Mesothelial cell of epicardium (in vitro differentiated cells): ENCODE measurements around the gene THADA. TPM values are rescaled to one million over a fixed set of nuclear protein-coding genes. Genes with fewer than 3 reads are reported as not detected.
"Not testable (repeated sequence)": the region's sequence is repeated elsewhere in the genome, so short reads cannot be mapped to it uniquely, and the experiment has no call there.

ENCODE experiments used
- DNase-seq, 2 experiments: peaks; one replicate each; pipeline ENCODE4 v3.0.0; 2021; ENCODE audit warnings: low spot score in 2 of 2; ENCODE audit not compliant: unreplicated experiment in 2 of 2
- H3K27ac Mint-ChIP-seq: 2 replicates; pipeline ENCODE4 v1.8.0; 2021; ENCODE audit warnings: mixed read lengths
- H3K27me3 Mint-ChIP-seq: 2 replicates; pipeline ENCODE4 v1.8.0; 2021; ENCODE audit warnings: low read depth, mixed read lengths
- H3K36me3 Mint-ChIP-seq: 2 replicates; pipeline ENCODE4 v1.8.0; 2021; ENCODE audit warnings: mixed read lengths
- H3K4me1 Mint-ChIP-seq: 2 replicates; pipeline ENCODE4 v1.8.0; 2021; ENCODE audit warnings: mixed read lengths
- H3K4me3 Mint-ChIP-seq: 2 replicates; pipeline ENCODE4 v1.8.0; 2021; ENCODE audit warnings: mild to moderate bottlenecking, moderate library complexity, mixed read lengths
- H3K9me3 Mint-ChIP-seq: 2 replicates; pipeline ENCODE4 v1.8.0; 2021; ENCODE audit warnings: mixed read lengths
- CTCF ChIP-seq: fragments of 200-600 bp; sonication (generic); IDR thresholded peaks from one replicate; pipeline ENCODE4 v1.5.0; 2021; ENCODE audit warnings: antibody characterized with exemption; ENCODE audit not compliant: unreplicated experiment
- total RNA-seq: library from RNA; stranded (reverse); gene quantifications from 3 replicates; pipeline ENCODE4 v1.2.1, GENCODE V29; 2021

Gene THADA
- total RNA-seq, 1 donor from 2014 or later, result 33.6 TPM

DNA sequence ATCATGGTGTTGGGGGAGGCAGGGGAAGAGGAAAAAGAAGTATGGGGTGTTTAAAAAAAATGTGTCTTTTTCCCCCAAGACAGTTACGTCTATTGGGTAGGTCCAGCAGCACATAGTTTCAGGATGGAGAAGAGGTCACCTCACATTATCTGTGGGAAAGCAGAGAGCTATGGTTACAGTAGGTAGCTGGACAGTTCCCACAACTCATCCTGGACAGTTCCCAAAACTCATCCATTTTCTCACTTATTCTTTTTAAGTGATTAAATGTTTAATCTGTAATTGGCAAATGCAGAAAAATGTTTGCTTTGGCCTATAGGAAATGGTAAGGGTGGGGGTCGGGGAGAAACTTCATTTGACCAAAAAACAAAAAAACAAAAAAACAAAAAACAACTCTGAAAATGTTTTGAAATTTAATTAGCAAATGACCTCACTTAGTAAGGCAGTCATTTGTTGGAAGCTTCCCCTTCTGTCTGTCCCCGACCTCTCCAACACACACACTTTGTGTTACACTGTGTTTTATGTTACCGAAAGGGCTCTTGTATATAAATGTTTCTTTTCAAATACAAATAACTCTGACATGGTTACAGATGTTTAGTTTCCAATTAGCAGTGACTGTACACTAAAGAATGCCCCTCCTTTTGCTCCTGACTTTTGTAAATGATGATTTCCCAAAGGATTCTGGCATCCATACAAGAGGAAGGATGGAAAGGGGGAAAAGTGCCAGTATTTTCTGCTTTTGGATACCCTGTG lies 196.1 kb downstream of the THADA start:
- Mint-ChIP-seq H3K4me1 (peaks cover 38% of the 10 kb centered on the region), H3K36me3 (peaks cover 2% of the 10 kb centered on the region), H3K27me3 (no peaks in the 10 kb centered on the region), H3K4me3 (no peak overlapping the region), H3K9me3 (no peaks in the 10 kb centered on the region), H3K27ac (peak overlapping the region; percentile 40)
- DNase-seq, result no peak
- TF ChIP-seq CTCF, result no peak

GRCh38 chr2:43399098-43399497 lies 196.7 kb downstream of the THADA start:
- TF ChIP-seq CTCF, result no peak
- H3K9me3 Mint-ChIP-seq, result no peaks in the 10 kb centered on the region
- H3K4me1 Mint-ChIP-seq, result peaks cover 37% of the 10 kb centered on the region
- H3K27me3 Mint-ChIP-seq, result no peaks in the 10 kb centered on the region
- H3K27ac Mint-ChIP-seq, result peak overlapping the region; percentile 40
- H3K36me3 Mint-ChIP-seq, result peaks cover 2% of the 10 kb centered on the region
- no peak for DNase-seq
- H3K4me3 Mint-ChIP-seq, result no peak overlapping the region

GRCh38 chr2:43397821-43398220 lies 198.0 kb downstream of the THADA start:
- Mint-ChIP-seq H3K27me3 (no peaks in the 10 kb centered on the region), H3K36me3 (peaks cover 5% of the 10 kb centered on the region), H3K27ac (peak overlapping the region; percentile 30), H3K4me1 (peaks cover 41% of the 10 kb centered on the region), H3K4me3 (no peak overlapping the region), H3K9me3 (no peaks in the 10 kb centered on the region)
- TF ChIP-seq CTCF, result no peak
- DNase-seq, result no peak

DNA sequence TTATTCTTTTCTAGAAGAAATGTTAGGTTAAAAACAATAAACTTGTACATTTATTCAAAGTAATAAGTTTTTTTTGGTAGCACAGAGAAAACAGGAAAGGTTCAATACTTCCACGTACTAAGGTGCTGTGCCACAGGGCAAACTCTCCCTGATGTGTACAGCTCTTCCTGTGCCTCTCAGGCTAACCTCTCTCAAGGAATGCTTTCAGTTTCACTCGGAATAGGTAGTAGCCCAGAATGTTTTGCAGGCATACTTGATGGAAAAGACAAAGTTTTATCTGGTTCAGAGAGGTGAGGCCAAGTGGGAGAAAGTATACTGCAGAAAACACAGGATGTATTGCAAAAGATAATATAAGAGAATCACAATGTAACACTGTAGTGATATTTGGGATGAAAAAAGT lies 198.4 kb downstream of the THADA start:
- Mint-ChIP-seq H3K36me3 (peaks cover 5% of the 10 kb centered on the region), H3K4me3 (no peak overlapping the region), H3K27me3 (no peaks in the 10 kb centered on the region), H3K27ac (peak overlapping the region; percentile 30), H3K9me3 (no peaks in the 10 kb centered on the region), H3K4me1 (peaks cover 39% of the 10 kb centered on the region)
- no peak for DNase-seq
- TF ChIP-seq CTCF, result no peak

DNA sequence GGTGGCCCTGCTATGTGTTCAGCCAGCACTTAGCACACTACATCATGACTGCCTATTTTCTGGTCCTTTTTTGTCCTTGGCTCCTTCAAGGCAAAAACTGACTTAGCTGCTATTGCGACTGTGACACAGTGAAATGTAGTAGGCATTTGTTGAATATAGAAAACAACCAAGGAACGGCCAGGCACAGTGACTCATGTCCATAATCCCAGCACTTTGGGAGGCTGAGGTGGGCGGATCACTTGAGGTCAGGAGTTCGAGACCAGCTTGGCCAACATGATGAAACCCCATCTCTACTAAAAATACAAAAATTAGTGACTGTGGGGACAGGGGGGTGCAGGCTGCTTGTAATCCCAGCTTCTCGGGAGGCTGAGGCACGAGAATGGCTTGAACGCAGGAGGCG lies 199.5 kb downstream of the THADA start:
- not testable (repeated sequence) for H3K27me3 Mint-ChIP-seq, H3K36me3 Mint-ChIP-seq, H3K9me3 Mint-ChIP-seq, H3K4me3 Mint-ChIP-seq, DNase-seq, H3K27ac Mint-ChIP-seq
- peaks cover 42% of the 10 kb centered on the region for H3K4me1 Mint-ChIP-seq

DNA sequence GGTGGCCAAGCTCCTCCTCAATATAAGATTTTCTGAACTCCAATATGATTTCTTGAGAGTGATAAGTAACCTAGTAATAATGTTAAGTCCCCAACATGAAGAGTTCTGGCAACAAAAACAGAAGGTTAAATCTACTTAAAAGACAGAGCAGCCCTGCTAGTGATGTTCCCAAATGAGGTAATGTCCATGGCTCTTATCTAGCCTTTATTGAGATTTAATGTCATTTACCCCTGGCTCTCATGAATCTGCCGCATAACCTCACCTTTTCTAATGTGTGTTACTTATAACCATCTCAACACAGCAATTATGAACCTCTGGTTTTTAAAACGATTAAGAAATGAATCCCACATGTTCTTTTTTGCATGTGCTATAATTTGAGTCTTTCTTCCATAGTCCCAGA lies 201.9 kb downstream of the THADA start:
- TF ChIP-seq CTCF, result no peak
- peak overlapping the region; percentile 13 for H3K27ac Mint-ChIP-seq
- peaks cover 41% of the 10 kb centered on the region for H3K4me1 Mint-ChIP-seq
- no peak overlapping the region for H3K4me3 Mint-ChIP-seq
- H3K9me3 Mint-ChIP-seq, result no peaks in the 10 kb centered on the region
- no peak for DNase-seq
- H3K36me3 Mint-ChIP-seq, result peaks cover 5% of the 10 kb centered on the region
- no peaks in the 10 kb centered on the region for H3K27me3 Mint-ChIP-seq
